ENCODE data around the gene ASAH2.

Gene ASAH2

GRCh38 chr10:50211670-50212069, 39.6 kb downstream of the ASAH2 start:
- intact Hi-C loops (cut with DNase I), result no loop called here
- DNase-seq, result no peak

- intact Hi-C loops (cut with DNase I), result no loop called here
- no peak for DNase-seq
These were observed 40.4 kb downstream of the ASAH2 start for GRCh38 chr10:50210876-50211275.
